ENCODE data around the gene CEMIP.

The CEMIP gene

DNA sequence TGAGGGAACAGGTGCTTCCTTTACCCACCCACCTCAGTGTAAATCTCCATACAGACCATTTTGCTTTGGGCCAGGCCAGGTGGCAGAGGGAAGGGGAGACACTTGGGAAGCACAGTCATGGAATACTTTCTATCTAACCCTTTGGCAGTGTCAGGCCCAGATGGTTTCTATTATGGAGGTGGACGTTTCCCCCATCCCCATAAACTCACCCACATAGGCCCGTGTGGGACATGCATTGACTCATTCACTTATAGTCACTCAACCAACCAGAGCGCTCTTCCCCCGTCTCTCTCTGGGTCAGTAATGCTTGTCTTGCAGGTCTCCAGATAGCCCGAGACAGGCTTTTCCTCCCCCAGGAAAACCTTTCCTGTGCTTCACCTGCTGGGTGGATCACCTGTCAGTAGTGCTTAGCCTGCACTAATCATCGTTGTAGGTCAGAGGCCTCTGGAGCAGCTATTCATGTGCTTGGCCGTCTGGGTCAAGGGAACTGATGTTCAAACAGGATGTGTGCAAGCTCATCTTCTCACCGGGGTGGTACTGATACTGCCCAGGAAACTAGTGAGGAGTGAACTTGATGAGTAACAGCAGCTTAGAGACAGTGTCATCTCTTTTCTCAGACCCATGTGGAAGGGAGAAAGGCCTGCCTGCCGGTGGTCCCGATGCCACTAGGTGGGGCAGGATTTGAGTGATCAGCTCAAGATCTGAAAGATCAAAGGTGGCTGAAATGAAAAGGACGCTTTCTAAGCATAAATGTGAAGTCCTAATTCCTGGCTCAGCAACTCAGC is 67.1 kb downstream of the CEMIP start:
- DNase-seq (ENCODE audit: low read depth, low spot score) = no peak

DNA sequence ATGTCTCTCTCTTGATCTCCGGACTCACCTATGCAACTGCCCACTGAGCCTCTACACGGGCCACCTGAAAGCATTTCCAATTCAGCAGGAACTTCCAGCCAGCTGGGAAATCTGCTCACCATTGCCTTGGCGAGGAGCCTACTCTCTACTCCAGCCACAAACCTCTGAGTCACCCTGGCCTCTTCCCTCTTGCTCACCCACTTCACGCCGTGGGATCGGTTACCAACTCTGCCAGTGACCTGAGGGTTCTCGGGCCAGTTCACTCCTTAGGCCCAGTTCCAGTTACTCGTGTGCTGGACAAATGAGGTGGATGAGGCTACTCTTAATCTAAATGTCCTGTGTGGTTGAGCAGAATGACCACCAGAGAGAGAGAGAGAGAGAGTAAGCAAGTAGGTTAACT is 70.1 kb downstream of the CEMIP start:
- DNase-seq (ENCODE audit: low read depth, low spot score) = no peak

DNA sequence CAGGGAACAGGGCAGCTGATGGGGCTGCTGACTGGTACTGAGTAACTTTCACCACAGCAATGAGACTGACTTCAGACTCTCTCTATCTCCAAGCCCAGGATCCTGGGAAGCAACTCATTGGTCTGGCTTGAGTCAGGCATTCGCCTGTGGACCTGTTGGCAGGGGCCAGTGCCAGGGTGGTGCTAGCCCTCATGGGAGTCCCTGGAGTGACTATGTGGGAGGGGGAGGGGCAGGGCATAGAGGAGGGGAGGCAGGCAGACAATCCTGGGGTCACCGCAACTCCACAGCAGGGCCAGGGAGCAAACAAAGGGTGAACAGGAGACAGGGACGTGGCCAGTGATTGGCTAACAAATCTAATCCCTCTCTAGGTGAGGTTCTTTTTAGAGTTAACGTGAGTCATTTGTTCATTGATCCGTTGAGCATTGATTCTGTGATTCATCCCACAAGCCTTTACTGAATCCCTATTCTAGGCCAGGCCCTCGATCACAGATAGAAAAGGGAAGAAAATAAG is 71.8 kb downstream of the CEMIP start:
- DNase-seq (ENCODE audit: low read depth, low spot score) = no peak

DNA sequence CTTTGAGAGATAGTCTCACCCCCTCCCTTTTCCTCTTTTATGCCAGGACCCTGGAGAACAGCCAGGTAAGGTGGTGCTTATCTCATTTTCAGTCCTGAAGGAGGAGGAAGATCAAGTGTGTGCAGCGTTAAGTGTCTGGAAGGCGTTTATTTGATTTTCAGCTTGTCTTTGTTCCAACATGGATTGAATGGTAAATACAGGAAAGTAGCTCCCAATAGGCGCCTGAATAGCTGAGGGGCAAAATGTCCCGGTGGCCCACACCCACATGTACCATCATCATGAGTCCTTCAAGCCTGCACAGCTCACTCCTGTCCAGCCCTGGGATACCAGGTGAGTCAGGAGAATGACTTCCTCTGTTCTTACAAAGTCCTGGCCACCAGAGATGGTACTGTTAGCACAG is 73.5 kb downstream of the CEMIP start:
- DNase-seq (ENCODE audit: low read depth, low spot score) = no peak

DNA sequence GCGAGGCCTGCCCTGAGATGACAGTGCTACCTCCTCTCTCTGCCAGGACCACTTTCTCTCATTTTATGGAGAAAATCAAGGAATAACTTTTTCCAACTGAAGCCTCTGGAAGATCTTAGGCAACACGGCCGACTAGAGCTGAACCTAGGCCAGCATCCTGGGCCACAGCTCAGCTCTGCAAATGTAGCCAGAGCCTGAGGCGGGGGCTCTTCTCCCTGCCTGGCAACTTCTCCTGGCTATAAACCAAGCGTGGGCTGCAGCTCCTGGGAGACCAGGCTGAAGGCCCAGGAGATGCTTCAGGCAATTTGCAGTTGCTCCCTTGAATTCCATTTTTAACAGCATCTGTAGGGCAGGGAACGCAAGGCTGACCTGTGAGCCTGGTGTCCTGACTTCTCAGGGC is 74.9 kb downstream of the CEMIP start:
- DNase-seq (ENCODE audit: low read depth, low spot score) = no peak

DNA sequence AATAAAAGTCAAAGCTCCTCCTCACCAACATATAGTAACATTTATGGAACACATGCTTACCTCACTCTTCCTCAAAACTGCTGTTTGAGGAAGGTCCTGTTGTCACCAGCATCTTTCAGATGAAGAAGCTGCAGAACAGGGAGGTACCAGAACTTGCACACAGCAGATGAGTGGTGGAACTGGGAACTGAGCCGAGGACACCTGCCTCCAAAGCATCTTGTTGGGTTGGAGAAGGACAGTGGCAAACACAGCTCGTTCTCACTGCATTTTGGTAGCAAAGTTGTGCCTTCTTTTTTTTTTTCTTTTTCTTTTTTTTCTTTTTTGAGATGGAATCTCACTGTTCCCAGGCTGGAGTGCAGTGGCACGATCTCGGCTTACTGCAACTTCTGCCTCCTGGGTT is 76.0 kb downstream of the CEMIP start:
- no peak for DNase-seq (ENCODE audit: low read depth, low spot score)

DNA sequence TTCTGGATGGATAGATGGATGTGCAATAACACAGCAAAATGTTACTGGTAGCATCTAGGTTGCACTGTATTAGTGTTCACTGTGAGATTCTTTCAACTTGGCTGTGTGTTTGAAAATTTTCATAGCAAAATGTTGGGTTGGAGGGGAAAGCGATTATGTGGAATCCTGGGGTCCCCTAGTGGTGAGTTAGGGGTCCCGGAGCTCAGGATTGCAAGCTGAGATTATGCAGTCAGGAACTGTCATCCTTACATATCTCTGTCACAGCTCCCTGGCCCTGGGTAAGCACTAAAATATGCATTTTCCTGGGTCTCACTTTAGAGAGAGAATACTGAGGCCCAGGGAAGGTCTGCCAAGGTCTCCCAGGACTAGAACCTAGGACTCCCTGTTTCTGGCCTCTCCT is 77.2 kb downstream of the CEMIP start:
- DNase-seq (ENCODE audit: low read depth, low spot score) = no peak

DNA sequence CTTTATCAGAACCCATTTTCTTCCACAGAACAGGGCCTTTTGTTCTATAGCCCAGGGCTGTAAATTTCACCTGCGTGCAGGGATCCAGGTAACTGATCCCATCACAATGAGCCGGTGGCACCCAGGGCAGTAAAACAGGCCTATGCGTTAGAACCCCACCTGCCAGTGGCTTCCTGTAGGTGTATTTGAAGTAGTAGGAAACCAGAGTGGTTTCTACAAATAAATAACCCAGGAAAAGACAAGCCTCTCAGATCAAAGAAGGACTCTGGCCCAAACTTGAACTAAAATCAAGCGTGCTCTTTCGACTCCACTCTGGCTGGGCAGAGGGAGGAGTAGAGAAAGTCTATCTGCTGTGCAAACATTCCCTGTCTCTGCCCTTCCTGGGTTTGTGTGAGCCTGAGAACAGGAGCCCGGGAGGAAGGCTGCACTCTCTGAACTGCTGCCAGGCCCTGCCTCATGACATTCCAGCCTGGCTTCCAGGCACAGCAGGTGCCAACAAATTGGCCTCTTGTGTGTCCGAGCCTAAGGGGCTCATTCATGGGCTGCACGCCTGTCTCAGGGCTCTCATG is 77.7 kb downstream of the CEMIP start:
- DNase-seq (ENCODE audit: low read depth, low spot score) = no peak

DNA sequence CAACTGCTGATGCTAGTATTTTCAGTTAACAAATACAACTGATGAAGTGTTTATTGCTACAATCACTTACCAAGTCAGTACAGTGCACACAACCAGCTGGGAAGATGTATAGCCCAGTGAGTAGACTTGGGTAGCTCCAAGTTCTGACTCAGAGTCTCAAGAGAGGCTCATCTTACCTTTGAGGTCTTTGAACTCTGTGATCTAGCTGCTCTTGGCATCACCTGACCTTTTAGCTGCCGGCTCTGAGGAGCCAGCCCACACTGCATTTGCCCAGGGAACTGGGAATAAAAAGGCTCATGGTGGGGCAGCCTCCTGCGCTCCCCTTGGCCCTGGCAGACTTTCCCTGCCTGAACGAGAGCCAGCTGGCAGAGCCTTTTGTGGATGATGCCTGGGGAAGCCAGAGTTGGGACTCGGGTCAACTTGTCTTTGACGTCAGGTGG is 82.6 kb downstream of the CEMIP start:
- DNase-seq (ENCODE audit: low read depth, low spot score) = no peak

DNA sequence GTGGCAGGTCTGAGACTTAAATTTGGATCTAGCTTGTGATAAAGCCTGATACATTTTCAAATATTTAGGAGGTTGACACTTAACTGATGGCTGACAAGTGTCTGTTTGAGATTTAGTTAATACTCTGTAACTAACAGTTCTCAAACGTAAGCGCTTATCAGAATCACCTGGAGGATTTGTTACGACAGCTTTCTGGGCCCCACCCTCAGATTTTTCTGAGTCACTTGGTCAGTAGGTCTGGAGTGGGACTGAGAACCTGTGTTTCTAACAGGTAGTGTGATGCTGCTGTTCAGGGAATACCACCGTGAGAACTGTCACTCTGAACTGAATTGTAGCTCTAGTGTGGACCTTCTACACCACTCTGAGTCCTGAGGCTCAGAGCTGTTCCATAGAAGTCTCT is 85.5 kb downstream of the CEMIP start:
- DNase-seq (ENCODE audit: low read depth, low spot score) = no peak

DNA sequence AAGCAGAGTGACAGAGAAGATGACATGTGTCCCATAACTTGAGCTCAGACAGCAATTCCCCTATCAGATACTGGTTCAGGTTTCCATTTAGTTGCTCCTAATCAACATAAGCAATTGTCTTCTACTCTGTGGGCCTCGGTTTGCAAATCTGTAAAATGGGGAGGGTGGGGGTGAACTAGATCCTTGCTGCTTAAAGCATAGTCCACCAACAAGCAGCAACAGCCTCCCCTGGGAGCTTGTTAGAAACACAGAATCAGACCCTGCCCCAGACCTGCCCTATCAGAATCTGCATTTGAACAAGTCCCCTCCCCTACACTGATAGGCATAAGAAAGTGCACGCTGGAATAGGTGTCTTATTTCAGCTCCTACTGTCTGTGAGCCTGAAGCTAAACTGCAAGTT is 87.8 kb downstream of the CEMIP start:
- no peak for DNase-seq (ENCODE audit: low read depth, low spot score)

DNA sequence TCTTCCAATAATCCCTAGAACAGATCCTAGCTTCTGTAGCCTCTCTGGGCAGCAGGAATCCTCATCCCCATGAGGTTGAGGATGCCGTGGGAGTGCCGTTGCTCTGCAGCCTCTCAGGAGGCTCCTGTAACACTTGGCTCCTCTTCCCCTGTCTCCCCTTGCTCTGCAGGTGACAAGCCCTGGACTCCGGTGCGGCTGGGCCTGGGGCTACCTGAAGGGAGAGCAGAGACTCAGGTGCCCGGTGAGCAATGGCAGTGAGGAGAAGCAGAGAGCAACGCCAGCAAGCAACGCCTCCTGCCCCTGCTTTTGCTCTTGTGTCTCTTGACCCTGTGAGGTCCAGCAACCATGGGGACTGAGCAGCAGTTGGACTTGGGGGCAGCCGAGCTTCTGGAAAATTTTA is 91.2 kb downstream of the CEMIP start:
- DNase-seq (ENCODE audit: low read depth, low spot score) = no peak

DNA sequence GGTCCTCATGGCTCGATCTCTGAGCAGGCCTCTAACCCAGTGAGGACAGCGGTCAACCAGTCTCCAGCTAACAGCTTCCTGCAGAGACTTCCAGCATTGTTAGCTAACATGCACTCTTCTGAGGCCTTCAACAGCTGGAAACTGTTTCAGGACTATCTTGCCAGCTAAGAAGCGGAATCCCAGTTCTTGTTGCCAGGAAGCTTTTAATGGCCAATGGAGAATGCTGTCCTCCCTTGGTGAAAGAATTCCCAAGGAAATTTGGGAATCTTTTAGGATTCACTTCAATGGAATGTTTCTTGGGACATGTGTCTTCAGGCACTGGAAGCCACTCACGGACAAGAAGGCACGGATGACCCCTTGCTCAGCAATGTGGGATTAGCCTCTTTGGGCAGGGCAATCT is 91.7 kb downstream of the CEMIP start:
- no peak for DNase-seq (ENCODE audit: low read depth, low spot score)

DNA sequence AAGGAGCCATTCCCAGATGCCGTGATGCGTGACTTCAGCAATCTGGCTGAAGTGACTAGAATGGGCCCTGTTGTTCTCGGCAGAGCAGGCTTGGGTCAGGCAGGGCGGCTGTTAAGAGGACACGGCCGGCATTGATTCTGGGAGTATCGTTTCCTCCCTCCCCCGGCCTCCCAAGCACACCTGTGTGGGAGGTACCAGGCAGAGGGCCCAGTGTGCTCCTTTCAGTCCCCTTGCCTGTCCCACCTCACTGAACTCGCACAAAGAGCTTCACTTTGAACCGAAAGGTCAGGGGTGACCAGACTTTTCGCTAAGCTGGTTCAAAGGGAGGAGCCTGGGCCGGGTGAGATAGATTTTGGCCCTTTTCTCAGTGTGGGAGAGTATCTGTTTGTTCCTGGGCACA is 92.7 kb downstream of the CEMIP start:
- no peak for DNase-seq (ENCODE audit: low read depth, low spot score)

DNA sequence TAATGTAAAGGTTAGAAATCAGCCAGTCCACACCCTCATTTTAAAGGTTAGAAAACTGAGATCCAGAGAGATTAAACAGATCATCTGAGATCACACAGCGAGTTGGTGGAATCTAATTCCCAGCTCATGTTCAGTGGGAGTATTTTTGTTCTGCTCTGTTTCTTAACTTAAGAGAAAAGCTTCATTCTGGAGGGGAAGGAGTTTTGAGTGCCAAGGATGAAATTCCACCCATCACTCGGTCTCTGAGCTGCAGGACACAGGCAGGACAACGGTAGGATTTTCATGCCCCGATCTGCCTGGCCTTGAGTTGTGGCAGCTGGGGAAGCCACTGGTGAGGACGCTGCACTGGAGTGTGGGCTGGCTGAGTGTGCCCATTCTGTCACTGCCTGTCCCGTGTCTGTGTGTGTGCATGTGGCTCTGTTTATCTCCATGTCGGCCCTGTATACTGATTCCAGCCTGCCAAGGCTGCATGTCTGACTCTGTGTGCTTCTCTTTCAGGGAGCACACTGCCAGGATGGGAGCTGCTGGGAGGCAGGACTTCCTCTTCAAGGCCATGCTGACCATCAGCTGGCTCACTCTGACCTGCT is 94.3 kb downstream of the CEMIP start:
- no peak for DNase-seq (ENCODE audit: low read depth, low spot score)

DNA sequence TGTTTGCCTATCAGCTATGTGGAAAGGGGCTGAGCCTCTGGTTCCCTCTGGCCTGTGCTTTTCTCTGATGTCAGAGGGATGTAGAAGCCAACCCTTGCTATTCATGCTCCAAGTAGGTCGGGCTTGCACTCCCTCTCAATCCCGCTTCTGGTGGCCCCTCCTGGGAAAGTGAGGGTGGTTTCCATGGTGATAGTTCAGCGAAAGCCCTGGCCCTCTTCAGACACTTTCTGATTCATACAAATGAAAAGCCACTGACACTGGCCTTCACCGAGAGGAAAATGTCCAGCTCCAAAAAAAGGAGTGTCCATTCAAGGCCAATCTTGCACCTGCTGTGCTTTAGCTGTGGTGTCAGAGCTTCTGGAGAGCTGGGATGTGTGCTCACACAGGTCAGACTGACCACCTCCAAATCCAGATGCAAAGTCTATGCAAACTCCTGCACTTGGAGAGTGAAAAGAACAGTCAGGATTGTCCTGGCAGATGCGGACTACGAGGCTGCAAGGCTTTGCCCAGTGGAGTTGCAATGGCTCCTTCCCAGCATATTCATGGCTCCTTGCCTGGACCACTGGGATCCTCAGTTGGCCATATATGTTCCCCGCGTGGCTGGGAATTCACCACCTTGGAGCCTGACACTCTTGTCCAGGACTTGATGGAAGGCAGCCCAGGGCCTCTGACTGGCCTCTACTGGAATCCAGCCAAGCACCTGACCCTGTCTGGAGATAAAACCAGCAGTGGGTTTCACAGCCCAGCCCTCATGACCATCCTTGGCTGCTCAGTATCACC is 96.6 kb downstream of the CEMIP start:
- no peak for DNase-seq (ENCODE audit: low read depth, low spot score)

DNA sequence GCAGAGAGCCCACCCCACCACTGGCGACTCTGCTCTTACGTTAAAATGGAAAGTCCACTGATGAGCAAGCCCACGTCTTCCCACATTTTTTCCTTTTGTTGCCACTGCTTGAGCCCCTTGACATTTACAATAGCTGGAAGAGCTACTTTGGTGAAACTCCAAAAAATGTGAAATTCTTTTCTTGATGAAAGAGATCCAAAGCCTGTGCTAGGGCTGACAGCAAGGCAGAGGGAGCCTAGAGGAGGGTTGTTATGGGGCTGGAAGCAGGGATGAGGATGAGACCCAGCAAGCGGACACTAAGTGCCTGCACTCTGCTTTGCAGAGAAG is 97.1 kb downstream of the CEMIP start:
- no peak for DNase-seq (ENCODE audit: low read depth, low spot score)

DNA sequence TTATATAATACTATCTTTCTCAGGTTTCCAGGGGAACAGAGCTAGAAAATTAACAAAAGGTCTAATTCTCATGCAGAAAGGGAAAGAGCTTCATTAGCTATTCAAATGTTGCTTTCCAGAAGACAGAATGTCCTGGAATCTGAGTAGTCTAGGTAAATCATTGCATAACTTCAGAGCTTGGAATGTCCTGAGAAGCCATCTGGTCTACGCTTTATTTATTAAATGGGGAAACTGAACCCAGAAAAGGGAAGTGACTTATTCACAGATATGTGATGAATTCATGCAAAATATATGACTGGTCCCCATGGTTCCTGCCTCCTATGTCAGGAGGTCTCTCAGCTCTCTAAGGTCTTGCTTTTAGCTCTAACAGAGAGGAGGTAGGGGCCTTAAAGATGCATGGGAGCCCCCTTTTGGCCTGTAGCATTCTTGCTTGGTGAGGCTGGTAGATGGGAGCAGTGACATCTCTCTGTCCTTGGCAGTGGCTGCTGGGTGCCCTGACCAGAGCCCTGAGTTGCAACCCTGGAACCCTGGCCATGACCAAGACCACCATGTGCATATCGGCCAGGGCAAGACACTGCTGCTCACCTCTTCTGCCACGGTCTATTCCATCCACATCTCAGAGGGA is 99.2 kb downstream of the CEMIP start:
- no peak for DNase-seq (ENCODE audit: low read depth, low spot score)

DNA sequence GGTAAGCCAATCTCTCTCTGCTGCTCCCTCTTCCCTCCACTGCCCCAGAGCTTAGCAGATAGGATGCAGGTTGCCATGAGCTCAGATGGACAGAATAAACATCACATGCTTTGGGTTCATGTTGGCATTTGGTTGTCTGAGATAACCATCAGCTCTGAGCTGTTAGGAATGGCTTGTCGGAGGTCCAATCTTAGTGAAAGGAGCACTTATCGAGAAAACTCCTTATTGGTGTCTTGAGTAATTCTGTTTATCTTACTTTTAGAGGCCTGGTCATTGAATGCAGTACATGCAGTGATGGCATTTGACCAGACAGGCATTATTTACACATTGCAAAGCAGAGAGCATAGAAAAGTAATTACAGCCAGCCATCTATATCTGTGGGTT is 99.7 kb downstream of the CEMIP start:
- no peak for DNase-seq (ENCODE audit: low read depth, low spot score)

DNA sequence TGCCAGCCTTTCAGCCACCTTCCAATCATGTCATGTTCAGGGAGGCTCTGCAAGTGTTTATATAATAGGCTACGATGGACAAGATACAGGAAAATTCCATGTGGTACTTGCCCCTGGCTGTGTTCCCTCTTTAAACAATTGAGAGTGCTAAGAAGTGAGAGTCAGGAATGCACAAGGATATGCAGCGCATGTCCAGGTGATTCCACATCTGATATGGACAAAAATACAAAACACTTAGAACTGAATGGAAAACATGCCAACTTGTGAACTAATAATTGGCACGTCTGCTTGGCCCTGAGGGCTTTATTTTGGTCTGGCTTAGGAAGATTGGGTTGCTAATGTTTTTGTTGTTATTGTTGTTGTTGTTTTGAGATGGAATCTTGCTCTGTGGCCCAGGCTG is 100.9 kb downstream of the CEMIP start:
- DNase-seq (ENCODE audit: low read depth, low spot score) = no peak

DNA sequence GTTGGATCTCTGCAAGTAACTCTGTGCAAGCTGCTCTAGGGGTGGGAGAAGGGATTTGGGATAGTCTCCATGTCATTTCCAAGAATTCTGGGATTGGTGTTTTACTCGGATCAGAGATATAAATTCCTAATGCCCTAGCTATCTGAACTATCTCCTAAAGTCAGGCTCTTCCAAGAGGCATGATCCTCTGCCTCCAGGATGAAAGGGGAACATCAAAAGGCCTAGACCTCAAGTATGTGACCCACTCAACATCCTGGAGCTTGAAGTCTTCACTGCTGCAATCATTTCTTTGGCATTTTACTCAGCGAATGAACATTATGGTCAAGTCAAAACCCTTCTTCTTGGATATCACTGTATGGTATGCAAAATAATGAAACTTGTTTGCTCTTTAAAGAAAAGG is 104.5 kb downstream of the CEMIP start:
- no peak for DNase-seq (ENCODE audit: low read depth, low spot score)

DNA sequence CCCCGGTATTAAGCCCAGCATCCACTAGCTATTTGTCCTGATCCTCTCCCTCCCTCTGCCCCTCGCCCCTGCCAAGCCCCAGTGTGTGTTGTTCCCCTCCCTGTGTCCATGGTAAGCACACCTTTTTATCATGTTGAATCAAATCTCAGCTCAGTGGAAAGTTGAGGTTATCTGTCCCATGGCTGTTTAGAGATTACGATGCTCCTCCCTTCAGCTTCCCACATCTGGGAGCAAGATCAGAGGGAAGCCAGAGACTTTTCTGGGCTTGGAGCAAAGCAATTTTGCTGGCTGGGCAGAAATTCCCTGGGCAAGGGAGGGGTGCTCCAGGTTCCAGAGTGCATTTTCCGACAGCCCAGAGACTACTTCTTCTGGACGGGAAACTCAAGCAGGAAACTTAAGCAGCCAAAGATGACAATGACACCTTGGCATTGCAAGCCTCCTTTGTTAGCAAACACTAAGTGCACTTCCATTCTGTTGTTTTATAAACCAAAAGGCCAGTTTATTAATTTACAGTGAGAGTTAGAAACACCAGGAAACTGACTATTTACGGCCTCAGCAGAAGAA is 105.9 kb downstream of the CEMIP start:
- no peak for DNase-seq (ENCODE audit: low read depth, low spot score)
